GM23338 (cell line): ENCODE results near the gene RASA4. TPM values are rescaled to one million over a fixed set of nuclear protein-coding genes. Genes with fewer than 3 reads are reported as not detected.
"Not testable (repeated sequence)": the region's sequence is repeated elsewhere in the genome, so short reads cannot be mapped to it uniquely, and the experiment has no call there.

Source experiments
- ATAC-seq: fragments of 200-7000 bp; cut with Tn5 transposase; 3 replicates; pipeline ENCODE4 v1.9.1; 2020
- DNase-seq: peaks from one replicate; pipeline ENCODE4 v3.0.0-alpha.2; 2015; ENCODE audit warnings: low spot score
- H2AFZ ChIP-seq: fragments of 200-600 bp; sonication (generic); 2 replicates; pipeline ENCODE4 v1.8.0; 2016; ENCODE audit warnings: antibody characterized with exemption, mild to moderate bottlenecking, moderate library complexity
- H3F3A ChIP-seq: fragments of 200-600 bp; sonication (generic); replicated peaks from 2 replicates; pipeline ENCODE4 v1.8.0; 2017; ENCODE audit warnings: antibody characterized with exemption, mixed run types, low read depth
- H3K27ac ChIP-seq: fragments of 200-600 bp; sonication (generic); 2 replicates; pipeline ENCODE4 v1.6.1; 2016; ENCODE audit warnings: low read depth
- H3K27me3 ChIP-seq: fragments of 200-600 bp; sonication (generic); 2 replicates; pipeline ENCODE4 v1.8.0; 2016; ENCODE audit warnings: mild to moderate bottlenecking, mixed run types, moderate library complexity; ENCODE audit not compliant: insufficient read depth
- H3K36me3 ChIP-seq: fragments of 200-600 bp; sonication (generic); 2 replicates; pipeline ENCODE4 v1.8.0; 2016; ENCODE audit warnings: mild to moderate bottlenecking; ENCODE audit not compliant: insufficient read depth
- H3K4me1 ChIP-seq: fragments of 200-600 bp; sonication (generic); 2 replicates; pipeline ENCODE4 v1.8.0; 2016; ENCODE audit warnings: mild to moderate bottlenecking, moderate library complexity; ENCODE audit not compliant: insufficient read depth
- H3K4me2 ChIP-seq: fragments of 200-600 bp; sonication (generic); 2 replicates; pipeline ENCODE4 v1.7.1; 2017; ENCODE audit warnings: mixed run types
- H3K4me3 ChIP-seq: fragments of 200-600 bp; sonication (generic); 2 replicates; pipeline ENCODE4 v1.6.1; 2016; ENCODE audit warnings: mixed run types
- H3K79me2 ChIP-seq: fragments of 200-600 bp; sonication (generic); replicated peaks from 2 replicates; pipeline ENCODE4 v1.8.0; 2017; ENCODE audit warnings: mild to moderate bottlenecking; ENCODE audit not compliant: insufficient read depth
- H3K9me2 ChIP-seq: fragments of 200-600 bp; sonication (generic); 2 replicates; pipeline ENCODE4 v1.8.0; 2017; ENCODE audit not compliant: insufficient read depth
- H4K20me1 ChIP-seq: fragments of 200-600 bp; sonication (generic); replicated peaks from 2 replicates; pipeline ENCODE4 v1.8.0; 2017; ENCODE audit warnings: mild to moderate bottlenecking; ENCODE audit not compliant: insufficient read depth
- H3K27ac Mint-ChIP-seq: 2 replicates; pipeline ENCODE4 v1.8.0; 2020; ENCODE audit warnings: inconsistent platforms, mild to moderate bottlenecking, moderate library complexity, mixed read lengths
- H3K27me3 Mint-ChIP-seq: 3 replicates; pipeline ENCODE4 v1.8.0; 2022; ENCODE audit warnings: low read depth, mild to moderate bottlenecking, moderate library complexity, mixed read lengths, inconsistent platforms; ENCODE audit not compliant: insufficient read depth, poor library complexity
- H3K36me3 Mint-ChIP-seq: 3 replicates; pipeline ENCODE4 v1.8.0; 2021; ENCODE audit warnings: low read depth, mild to moderate bottlenecking, inconsistent platforms, moderate library complexity, mixed read lengths
- H3K4me1 Mint-ChIP-seq: 3 replicates; pipeline ENCODE4 v1.8.0; 2020; ENCODE audit warnings: mild to moderate bottlenecking, inconsistent platforms, mixed read lengths
- H3K4me3 Mint-ChIP-seq: 3 replicates; pipeline ENCODE4 v1.8.0; 2021; ENCODE audit warnings: moderate library complexity, mild to moderate bottlenecking, inconsistent platforms, mixed read lengths
- H3K9me3 Mint-ChIP-seq: 3 replicates; pipeline ENCODE4 v1.8.0; 2020; ENCODE audit warnings: moderate library complexity, mild to moderate bottlenecking, inconsistent platforms, mixed read lengths
- long read RNA-seq: library from polyadenylated mRNA; unstranded; transcript quantifications from one replicate; pipeline ENCODE4 v2.0.0, GENCODE V29; 2020; ENCODE audit not compliant: unreplicated experiment
- polyA plus RNA-seq: library from polyadenylated mRNA; unstranded; fragments of >200 nt; fragmentation: Nextera tagmentation; extraction: Ambion mirVana; gene quantifications from 2 replicates; pipeline ENCODE4 v1.2.1, GENCODE V29; 2016
- total RNA-seq: library from RNA; depleted of rRNA; stranded (reverse); fragments of >200 nt; shearing (Covaris generic); gene quantifications from 2 replicates; pipeline ENCODE4 v1.2.3, GENCODE V29; 2014; rRNA removed

RASA4 gene
- total RNA-seq: 2.4 and 4.4 TPM in 2 replicates
- 1.6 and 2.6 TPM in 2 replicates for polyA plus RNA-seq
- long read RNA-seq: 0 reads

DNA sequence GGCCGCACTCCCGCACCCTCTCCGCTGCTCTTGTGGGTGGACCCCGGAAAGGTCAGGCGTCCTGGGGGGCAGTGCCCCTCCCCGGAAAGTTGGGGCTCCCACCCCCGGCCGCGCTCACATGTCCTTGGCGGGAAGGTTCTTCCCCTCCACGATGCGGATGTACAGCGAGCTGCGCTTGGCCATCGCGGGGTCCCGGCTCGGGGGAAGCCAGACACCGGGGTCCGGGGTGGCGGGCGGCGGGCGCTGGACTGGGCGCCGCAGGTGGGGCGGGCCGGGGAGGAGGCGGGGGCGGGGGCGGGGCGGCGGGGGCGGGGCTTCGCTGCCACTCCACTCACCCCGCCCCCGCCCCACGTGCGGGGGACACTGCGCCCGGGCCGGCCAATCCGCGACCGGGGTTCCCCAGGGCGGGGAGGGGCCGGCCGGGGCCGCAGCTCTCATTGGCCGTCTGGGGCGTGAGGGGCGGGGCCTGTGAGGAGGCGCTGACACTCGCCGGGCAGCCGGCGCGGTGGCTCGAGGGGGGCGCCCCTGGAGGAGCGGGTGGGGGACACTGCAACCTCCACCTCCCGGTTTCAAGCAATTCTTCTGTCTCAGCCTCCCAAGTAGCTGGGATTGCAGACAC lies at the start of gene RASA4:
Gene RASA4 (minus strand): TSS at position 250 of the 619 bp plus-strand sequence. CDS start 67 bp downstream, at position 183.
- H3K27me3 ChIP-seq, H3K4me1 Mint-ChIP-seq, H3K4me1 ChIP-seq, H3K36me3 ChIP-seq, H3K79me2 ChIP-seq, H3F3A ChIP-seq, H3K27me3 Mint-ChIP-seq, H3K4me3 Mint-ChIP-seq, H2AFZ ChIP-seq, H3K4me3 ChIP-seq, H4K20me1 ChIP-seq, H3K4me2 ChIP-seq, H3K9me2 ChIP-seq, H3K36me3 Mint-ChIP-seq, H3K27ac Mint-ChIP-seq, H3K27ac ChIP-seq, H3K9me3 Mint-ChIP-seq: not testable (repeated sequence)
- DNase-seq: peak; percentile 0
- ATAC-seq: peak; percentile 78

DNA sequence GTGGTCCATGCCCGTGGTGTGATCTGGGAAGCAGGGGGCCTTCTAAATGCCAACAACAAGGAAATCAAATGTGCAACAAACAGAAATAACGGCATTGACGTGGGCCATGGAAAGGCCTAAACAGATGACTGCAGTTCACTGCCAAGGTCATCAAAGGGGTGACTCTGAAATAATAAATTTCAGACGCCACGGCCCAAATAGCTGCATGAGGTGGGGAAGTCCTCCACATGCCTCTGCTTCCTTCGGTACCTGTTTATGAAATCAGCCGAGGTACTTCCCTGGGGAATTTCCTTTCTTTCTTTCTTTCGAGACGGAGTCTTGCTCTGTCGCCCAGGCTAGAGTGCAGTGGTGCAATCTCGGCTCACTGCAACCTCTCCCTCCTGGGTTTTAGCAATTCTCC lies 48.2 kb upstream of the RASA4 start:
- H3K9me3 Mint-ChIP-seq, H3K27me3 ChIP-seq, DNase-seq, H3K4me1 Mint-ChIP-seq, H3K27me3 Mint-ChIP-seq, ATAC-seq, H3K4me3 ChIP-seq, H3K36me3 ChIP-seq, H3K4me1 ChIP-seq, H2AFZ ChIP-seq, H3K4me2 ChIP-seq, H3K9me2 ChIP-seq, H3F3A ChIP-seq, H3K4me3 Mint-ChIP-seq, H3K79me2 ChIP-seq, H3K27ac Mint-ChIP-seq, H3K27ac ChIP-seq, H4K20me1 ChIP-seq, H3K36me3 Mint-ChIP-seq: not testable (repeated sequence)

GRCh38 chr7:102649924-102650323 lies 33.4 kb upstream of the RASA4 start, which contains the start of gene SPDYE2B:
Gene SPDYE2B (plus strand): TSS chr7:102650319. CDS start chr7:102652349, 2,030 bp downstream.
- not testable (repeated sequence) for H3K27me3 ChIP-seq, ATAC-seq

GRCh38 chr7:102647813-102648212 lies 31.3 kb upstream of the RASA4 start:
- H3K9me2 ChIP-seq, H3K9me3 Mint-ChIP-seq, H3K27me3 ChIP-seq, H3K4me3 ChIP-seq, H3F3A ChIP-seq, H3K27ac ChIP-seq, H3K4me2 ChIP-seq, H3K4me1 Mint-ChIP-seq, H4K20me1 ChIP-seq, H3K27me3 Mint-ChIP-seq, H3K4me3 Mint-ChIP-seq, H3K36me3 Mint-ChIP-seq, H3K4me1 ChIP-seq, H3K79me2 ChIP-seq, ATAC-seq, H2AFZ ChIP-seq, H3K36me3 ChIP-seq, DNase-seq, H3K27ac Mint-ChIP-seq: not testable (repeated sequence)

More at GRCh38 chr7:102649924-102650323, 33.4 kb upstream of the RASA4 start, which contains the start of gene SPDYE2B:
- H3K9me2 ChIP-seq, H2AFZ ChIP-seq, H3K4me1 Mint-ChIP-seq, H3K36me3 Mint-ChIP-seq, H3K27ac ChIP-seq, H3K27ac Mint-ChIP-seq, H3K27me3 Mint-ChIP-seq, H3K4me1 ChIP-seq, H3K4me2 ChIP-seq, H4K20me1 ChIP-seq, H3K4me3 ChIP-seq, DNase-seq, H3K9me3 Mint-ChIP-seq, H3F3A ChIP-seq, H3K36me3 ChIP-seq, H3K4me3 Mint-ChIP-seq, H3K79me2 ChIP-seq: not testable (repeated sequence)

- H3K27ac Mint-ChIP-seq, H3K27me3 Mint-ChIP-seq, H3K4me2 ChIP-seq, H3K9me2 ChIP-seq, H4K20me1 ChIP-seq, ATAC-seq, H2AFZ ChIP-seq, H3K4me1 Mint-ChIP-seq, H3K4me1 ChIP-seq, DNase-seq, H3F3A ChIP-seq, H3K27me3 ChIP-seq, H3K9me3 Mint-ChIP-seq, H3K36me3 Mint-ChIP-seq, H3K27ac ChIP-seq, H3K36me3 ChIP-seq, H3K4me3 ChIP-seq, H3K4me3 Mint-ChIP-seq, H3K79me2 ChIP-seq: not testable (repeated sequence)
Observed at GRCh38 chr7:102643404-102643803, 26.8 kb upstream of the RASA4 start.

- H3K27ac Mint-ChIP-seq, H3K27me3 ChIP-seq, H3K4me2 ChIP-seq, H3K9me2 ChIP-seq, ATAC-seq, H3K27me3 Mint-ChIP-seq, H3K4me1 ChIP-seq, H3K9me3 Mint-ChIP-seq, H2AFZ ChIP-seq, H3K27ac ChIP-seq, H3K4me1 Mint-ChIP-seq, H3K36me3 ChIP-seq, H4K20me1 ChIP-seq, H3F3A ChIP-seq, DNase-seq, H3K4me3 ChIP-seq, H3K36me3 Mint-ChIP-seq, H3K79me2 ChIP-seq, H3K4me3 Mint-ChIP-seq: not testable (repeated sequence)
Observed at GRCh38 chr7:102642691-102643090, 26.1 kb upstream of the RASA4 start, which contains the start of gene UPK3BL1. Gene UPK3BL1 (minus strand): TSS chr7:102642791. CDS start chr7:102642741, 50 bp downstream.
